NCI-H510A treated with DMSO at 0.1 percent for 48 hours (cell line): Measurements from ENCODE around the gene PTTG1IP2.

Source experiments
- DNase-seq: peaks from one replicate; lab custom pipeline; 2025; lab: John Stamatoyannopoulos, UW

Gene PTTG1IP2

DNA sequence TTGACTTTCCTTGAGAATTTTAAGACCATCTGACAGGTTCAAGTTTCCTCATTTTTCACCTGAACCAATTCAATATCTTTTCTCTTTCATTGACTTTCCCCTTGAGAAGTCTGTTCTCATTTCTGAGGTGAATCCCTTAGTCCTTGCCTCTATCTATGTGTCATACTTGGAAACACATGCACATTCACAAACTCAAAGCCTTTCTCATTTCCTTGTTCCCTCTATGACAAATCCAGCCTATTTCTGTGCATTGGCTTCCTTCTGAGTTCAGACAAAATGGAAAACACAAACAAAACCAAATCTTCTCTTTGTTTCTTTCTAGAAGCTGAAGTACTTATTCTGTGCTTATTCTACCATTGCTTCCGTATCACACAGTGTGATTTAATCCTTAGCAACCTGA is 13.8 kb downstream of the PTTG1IP2 start:
- no peak for DNase-seq

DNA sequence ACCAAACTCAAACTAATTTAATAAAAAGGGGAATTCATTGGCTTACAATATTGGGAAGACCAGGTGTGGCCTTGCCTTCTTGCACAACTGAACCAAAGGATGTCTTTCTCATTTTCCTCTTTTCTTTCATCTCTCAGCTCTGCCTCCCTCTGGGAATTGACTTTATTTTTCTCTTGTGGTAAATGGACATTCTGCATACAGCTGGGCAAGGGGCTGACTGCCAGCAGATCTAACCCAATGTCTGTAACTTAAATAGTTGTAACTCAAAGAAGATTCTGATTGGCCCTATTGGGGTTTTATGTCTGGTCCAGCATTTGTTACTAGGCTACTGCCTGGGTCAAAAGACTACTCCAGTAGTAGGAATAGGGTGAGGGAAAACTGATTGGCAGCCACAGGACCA is 15.3 kb downstream of the PTTG1IP2 start:
- no peak for DNase-seq

DNA sequence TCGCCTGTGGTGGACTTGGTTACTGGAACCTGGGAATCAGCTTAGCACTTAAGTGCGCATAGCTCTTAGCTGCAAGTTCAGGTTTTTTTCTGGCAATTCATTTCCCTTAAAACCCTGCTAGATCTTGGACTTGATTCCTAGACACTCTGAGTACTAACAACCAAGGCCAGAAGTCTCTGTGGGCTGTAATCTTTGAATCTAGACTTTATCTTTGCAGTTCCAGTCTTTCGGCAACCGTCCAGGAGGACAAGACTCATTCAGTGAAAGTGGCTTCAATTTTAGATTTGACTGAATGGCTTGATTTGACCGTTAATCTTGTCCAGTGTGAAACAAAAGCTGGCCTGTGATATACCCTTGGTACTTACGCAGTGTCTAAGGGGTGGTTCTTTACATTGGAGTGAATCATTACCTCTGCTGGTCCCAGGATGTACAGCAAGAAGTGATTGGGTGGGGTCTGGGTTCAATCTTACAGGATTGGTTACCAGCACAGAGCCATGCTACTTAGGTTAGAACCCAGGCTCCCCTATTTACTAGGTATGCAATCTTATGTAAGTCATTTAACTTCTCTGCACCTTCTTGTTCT is 16.4 kb downstream of the PTTG1IP2 start:
- no peak for DNase-seq

DNA sequence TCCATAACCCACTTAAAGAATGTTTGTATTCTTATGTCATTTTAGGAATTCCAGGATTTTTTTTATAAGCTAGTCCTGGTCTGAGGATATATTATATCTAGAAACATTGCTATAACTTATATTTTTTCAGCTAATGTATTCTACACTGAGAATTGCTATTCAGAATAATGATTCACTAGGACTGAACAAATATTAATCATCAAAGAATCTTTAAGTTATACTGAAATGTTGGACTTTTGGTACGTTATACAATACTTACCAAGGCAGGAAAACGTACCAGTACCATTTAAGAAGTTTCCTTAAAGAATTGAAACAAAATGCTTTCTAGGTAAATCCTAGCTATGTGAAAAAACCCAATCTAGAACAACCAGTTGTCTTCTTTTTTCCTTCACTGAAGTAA is 18.4 kb downstream of the PTTG1IP2 start:
- DNase-seq = no peak

DNA sequence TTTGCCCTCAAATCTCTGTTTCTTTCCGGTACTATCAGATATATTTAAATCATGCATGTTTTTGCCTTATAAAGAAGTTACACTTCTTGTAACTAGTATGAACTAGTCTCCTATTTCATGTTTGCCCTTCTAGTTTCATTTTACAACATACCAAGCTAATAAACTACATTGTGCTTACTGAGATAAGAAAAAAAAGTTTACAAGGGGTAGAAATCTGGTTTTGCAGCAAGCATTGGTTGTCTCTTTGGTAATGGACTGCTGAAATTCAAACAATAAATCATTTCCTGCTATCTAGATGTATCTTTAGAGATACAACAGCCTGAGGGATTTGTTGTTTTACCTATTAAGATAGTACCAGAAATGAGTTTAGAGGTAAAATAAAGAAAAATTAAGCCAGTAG is 18.8 kb downstream of the PTTG1IP2 start:
- DNase-seq = no peak

DNA sequence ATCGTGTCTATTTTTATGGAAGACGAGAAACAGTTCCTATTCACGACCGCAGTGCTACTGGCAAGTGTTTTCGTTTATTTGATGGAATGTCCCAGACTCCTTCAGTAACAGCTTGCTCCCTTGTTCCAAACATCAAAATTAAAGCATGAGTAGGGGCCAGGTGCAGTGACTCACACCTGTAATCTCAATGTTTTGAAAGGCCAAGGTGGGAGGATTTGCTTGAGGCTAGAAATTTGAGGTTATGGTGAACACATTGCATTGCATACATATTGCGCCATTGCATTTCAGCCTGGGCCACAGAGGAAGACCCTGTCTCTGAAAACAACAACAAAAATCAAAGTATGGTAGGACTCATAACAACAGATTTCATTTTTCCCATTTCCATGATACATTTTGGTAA is 22.8 kb downstream of the PTTG1IP2 start:
- no peak for DNase-seq

DNA sequence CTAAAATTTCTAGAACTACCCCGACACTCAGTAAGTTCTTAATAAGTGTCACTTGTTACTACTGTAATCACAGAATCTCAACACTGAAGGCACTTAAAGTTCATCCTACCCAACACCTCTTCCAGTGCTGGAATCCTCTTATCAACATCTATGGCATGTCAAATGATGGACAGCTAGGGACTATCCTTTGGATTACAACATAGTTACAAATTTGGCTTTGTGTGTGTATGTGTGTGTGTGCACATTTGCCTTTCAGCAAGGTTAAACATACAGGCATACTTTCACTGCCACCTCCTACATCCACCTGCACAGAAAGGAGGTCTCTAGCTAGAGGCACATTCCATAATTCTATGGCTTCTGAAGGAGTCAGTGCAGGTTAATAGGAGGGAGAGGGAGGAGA is 25.8 kb downstream of the PTTG1IP2 start:
- no peak for DNase-seq

DNA sequence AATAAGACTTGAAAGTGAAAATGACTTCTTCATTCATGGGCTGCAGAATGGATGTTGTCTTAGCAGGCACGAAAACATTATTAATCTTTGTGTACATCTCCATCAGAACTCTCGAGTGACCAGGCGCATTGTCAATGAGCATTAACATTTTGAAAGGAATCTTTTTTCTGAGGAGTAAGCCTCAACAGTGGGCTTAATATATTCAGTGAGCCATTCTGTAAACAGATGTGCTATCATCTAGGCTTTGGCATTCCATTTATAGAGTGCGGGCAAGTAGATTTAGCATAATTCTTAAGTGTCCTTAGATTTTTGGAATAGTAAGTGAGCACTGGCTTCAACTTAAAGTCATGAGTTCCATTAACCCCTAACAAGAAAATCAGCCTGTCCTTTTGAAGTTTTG is 33.1 kb downstream of the PTTG1IP2 start:
- DNase-seq = no peak

DNA sequence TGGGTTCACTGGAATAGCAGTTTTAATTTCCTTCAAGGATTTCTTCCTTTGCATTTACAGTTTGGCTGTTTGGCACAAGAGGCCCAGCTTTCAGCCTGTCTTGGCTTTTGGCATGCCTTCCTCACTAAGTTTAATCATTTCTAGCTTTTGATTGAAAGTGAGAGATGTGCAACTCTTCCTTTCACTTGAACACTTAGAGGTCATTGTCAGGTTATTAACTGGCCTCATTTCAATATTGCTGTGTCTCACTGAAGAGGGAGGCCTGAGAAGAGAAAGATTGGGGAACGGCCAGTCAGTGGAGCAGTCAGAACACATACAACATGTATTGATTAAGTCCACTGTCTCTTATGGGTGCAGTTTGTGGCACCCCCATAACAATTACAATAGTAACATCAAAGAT is 33.9 kb downstream of the PTTG1IP2 start:
- no peak for DNase-seq

DNA sequence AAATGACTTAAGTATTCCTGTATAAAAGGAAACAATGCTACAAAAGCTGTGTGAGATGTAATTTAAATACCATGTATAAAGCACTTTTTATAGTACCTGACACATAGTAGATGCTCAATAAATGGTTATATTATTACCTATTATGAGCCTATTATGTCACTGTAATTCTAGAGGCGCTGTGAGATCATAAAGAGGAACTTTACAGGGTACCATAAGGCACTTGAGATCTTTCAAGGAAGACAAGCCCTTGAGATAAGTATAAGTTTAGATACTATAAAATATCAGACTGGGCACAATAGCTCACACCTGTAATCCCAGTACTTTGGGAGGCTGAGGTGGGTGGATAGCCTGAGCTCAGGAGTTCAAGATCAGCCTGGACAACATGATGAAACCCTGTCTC is 38.3 kb downstream of the PTTG1IP2 start:
- no peak for DNase-seq

DNA sequence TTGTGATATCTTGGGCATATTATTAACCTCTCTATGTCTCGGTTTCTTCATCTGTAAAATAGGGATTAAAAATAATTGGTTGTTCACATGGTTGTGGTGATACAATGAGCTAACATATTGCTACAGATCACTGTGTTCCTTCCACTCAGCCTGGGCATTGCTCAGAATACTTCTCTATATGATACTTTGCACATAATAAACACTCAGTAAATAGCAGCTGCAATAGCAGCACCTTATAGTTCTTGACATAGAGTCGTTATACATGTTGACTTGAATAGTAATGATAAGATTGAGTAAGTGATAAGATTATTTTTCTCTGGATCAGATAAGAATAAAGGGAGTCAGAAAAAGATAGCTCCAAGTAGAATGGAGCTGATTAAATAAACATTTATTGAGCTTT is 42.3 kb downstream of the PTTG1IP2 start:
- no peak for DNase-seq

DNA sequence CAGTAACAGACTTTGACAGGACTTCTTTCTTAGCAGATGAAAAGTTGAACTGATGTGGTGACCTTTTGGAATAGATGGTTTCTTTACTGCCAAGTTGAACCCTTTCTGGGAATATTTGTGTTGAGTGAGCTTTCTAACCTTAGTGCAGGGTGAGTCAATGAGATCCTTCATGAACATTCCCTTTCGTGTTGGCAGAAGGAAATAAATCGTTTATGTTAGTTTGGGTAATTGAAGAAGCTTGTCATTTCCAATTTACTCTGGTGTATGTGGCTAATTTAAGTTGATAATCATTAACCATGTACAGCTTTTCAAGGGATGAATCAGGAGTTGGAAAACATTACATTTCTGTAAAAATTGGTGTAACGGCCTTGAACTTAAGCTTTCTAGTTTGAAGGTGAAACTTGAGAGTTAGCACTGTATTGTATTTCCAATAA is 43.4 kb downstream of the PTTG1IP2 start:
- DNase-seq = no peak

DNA sequence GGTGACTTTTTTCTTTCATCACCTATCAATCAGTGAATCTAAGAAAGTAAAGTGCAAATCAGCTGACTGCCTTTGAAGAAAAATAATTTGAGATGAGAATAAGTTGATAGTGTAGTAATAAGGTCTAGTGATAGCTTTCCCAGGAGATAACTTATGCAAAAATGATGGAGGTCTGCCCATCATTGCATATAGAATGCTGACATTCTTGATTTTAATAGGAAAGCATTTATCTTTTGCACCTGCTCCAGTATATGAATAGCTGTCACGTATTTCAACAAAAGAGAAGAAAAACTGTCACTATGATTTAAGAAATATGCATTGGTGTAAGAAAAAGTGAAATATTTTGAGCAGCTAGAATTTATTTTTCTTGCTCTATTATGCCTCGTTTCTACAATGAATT is 46.8 kb downstream of the PTTG1IP2 start:
- DNase-seq = no peak

DNA sequence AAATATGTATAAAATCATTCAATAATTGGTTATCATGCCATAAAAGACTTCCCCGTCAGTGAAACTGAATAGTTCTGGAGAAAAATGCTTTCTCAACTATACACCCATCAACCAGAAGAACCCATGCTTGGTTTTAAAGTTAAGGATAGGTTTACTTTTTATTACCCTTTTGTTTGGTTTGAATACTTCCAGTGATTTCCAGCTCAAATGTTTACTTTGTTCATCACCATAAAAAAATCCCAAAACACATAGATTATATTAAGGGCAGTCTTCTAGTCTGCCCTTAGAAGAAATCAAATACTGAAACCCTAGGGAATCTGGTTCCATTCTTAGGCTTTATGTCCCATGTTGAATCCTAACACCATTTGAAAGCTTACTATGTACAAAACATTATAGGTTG is 49.2 kb downstream of the PTTG1IP2 start:
- DNase-seq = no peak

DNA sequence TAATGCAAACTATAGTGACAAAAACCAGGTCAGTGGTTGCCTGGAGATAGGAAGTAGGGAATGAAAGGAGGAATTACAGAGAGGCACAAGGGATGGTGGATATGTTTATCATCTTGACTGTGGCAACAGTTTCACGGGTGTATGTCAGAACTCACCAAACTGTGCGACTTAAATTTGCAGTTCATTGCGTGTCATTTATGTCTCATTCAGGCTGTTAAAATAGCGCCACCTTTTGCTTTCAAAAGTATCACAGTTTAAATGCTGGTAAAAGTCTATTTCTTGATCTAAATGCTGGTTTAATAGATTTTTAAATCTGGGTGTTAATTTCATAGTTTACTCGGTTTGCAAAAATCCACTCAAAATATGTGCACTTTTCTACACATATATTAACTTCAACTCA is 51.0 kb downstream of the PTTG1IP2 start:
- no peak for DNase-seq

DNA sequence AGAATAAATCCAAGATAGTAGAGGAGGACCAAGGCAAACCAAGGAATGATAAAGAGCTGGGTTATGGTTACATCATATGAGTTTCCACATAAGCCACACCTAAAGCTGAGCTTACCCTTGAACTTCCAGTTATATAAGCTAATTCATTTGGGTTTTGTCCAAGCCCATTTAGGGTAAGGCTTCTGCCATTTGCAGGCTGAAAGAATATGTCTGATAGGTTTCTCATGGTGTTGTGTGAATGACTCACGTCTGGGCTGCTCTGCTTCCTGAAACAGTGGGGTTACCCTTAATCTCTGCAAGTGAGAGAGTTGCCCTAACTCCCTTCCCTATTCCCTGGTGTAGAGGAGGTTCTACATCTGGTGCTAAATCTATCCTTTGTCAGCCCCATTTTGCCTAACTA is 60.8 kb downstream of the PTTG1IP2 start:
- no peak for DNase-seq

DNA sequence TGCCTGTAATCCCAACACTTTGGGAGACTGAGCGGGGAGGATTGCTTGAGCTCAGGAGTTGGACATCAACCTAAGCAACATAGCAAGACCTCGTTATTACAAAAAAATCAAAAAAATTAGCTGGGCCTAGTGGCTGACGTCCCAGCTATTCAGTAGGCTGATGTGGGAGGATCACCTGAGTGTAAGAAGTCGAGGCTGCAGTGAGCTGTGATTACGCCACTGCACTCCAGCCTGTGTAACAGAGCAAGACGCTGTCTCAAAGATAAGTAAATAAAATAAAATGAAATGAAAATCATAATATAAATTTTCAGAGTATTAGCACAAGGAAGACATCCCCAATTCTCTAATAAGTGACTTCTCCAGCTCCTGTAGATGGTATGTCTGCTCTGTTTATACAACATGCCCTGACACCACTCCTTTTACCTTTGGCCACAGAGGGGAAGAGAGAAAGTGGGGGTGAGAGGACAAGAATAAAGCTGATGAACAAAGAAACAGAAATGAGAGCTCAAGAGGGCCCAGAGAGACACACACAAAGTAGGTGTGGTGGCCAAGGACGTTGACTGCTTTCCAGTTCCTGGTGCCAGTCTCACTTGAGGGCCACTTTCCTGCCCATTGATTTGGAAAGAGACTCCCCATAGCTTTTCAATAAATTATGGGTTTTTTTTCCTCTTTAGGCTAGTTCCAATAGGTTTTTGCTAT is 62.9 kb downstream of the PTTG1IP2 start:
- DNase-seq = no peak

DNA sequence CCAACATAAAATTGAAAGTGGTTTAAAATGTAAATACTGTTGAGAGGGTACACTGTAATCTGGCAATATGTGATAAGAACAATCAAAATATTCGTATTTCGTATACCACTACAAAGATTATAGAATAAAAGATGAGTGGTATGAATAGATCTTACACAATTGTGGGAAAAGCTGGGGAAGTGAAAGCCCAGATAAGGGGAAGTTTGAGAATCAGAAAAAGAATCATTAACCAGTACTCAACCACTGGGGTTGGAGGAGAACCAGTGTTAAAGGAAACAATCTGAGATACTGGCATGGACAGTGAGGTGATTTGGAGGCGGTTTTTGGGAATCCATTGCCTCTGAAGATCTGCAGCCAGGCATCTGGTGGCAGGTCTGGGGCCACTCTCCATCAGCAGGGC is 67.0 kb downstream of the PTTG1IP2 start:
- no peak for DNase-seq

DNA sequence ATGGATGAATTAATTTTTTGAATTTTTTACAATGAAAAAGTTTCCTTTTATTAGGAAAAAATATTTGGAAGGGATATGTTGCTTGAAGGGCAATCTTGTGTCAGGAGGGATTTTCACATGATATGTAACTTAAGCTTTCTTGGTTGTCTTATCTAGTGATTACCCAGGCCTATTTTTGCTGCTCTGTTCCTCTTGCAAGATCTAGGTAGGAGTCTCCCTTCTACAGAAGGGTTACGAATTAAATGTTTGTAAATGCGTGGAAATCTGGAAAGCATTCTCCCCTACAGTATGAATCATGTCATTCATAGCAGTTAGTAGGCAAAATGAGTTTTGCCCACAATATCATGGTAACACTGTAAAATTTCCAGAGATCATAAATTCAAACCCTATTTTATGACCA is 69.0 kb downstream of the PTTG1IP2 start:
- DNase-seq = no peak

DNA sequence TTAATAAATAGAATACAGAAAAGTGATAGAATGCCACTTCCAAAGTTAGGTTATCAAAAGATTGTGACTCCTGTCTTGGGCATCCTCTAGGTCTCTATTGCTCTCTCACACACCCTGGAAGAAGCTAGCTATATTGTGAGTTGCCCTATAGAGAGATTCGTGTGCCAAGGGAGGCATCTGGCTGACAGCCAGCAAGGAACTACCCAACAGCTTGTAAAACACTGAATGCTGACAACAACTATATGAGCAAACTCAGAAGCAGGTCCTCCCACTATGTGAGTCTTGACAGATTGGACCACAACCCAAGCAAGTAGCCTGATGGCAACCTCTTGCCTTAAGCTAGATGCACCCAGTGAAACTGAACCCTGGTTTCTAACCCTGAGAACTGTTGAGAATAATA is 71.0 kb downstream of the PTTG1IP2 start:
- no peak for DNase-seq

DNA sequence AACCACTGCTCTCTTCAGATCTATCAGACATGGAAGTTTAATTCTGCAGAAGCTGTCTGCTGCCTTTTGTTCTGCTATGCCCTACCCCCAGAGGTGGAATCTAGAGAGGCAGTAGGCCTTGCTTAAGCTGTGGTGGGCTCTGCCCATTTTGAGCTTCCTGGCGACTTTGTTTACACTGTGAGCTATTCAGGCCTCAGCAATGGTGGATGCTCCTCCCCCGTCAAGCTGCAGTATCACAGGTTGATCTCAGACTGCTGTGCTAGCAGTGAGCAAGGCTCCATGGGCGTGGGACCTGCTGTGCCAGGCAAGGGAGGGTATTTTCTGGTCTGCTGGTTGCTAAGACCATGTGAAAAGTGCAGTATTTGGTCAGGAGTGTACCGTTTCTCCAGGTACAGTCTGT is 81.6 kb downstream of the PTTG1IP2 start:
- DNase-seq = no peak

DNA sequence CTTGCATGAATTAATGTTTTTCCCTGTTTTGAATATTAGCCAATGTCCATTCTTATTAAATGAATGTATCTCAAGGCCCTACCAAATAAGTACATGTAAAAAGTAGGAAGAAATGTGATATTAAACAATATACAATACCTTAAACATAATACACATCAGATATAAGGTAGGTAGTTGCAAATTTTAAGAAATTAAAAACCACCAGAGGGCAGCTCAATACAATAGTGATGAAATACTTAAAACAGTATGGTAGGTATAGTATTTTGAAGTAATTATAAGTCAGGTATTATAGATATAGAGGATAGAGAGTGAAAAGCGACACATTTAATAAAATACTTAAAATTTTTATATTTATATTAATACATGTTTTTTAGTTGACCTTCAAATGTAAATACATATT is 83.1 kb downstream of the PTTG1IP2 start:
- no peak for DNase-seq

DNA sequence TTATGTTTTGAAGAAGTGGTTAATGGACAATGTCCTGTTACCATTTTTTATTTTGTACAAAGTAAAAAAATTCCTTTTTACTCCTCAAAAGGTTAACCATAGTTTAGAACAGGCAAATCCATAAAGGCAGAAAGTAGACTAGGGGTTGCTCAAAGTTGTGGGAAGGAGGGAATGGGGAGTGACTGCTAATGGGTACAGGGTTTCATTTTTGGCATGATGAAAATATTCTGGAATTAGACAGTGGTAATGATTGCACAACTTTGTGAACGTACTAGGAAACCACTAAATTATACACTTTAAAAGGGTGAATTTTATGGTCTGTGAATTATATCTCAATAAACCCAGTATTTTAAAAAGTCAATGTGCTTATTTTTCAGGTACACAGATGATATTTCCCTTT is 91.3 kb downstream of the PTTG1IP2 start:
- no peak for DNase-seq
